GM06990 (cell line): ENCODE results near the gene GLOD4.

ENCODE experiments used
- DNase-seq: peaks from one replicate; pipeline ENCODE4 v3.0.0-alpha.2; 2011; ENCODE audit not compliant: insufficient read length; ENCODE audit errors: extremely low read depth
- H3K27me3 ChIP-seq: replicated peaks from 2 replicates; pipeline ENCODE4 v1.6.0; 2011; ENCODE audit warnings: low read length; ENCODE audit not compliant: control insufficient read depth, insufficient read depth
- H3K36me3 ChIP-seq: 2 replicates; pipeline ENCODE4 v1.5.1; 2011; ENCODE audit warnings: low read length; ENCODE audit not compliant: control insufficient read depth, insufficient read depth
- H3K4me3 ChIP-seq: replicated peaks from 2 replicates; pipeline ENCODE4 v1.5.1; 2011; ENCODE audit warnings: low read depth, mild to moderate bottlenecking, control low read depth, low read length
- CTCF ChIP-seq: IDR thresholded peaks from 2 replicates; pipeline ENCODE4 v1.5.1; 2011; ENCODE audit warnings: low read length, control low read depth, mild to moderate bottlenecking, inconsistent platforms; ENCODE audit not compliant: insufficient read depth, poor library complexity, severe bottlenecking

GLOD4 gene

GRCh38 chr17:799261-799660, 17.2 kb upstream of the GLOD4 start:
- H3K4me3 ChIP-seq, result no peak overlapping the region
- H3K27me3 ChIP-seq, result no peaks in the 10 kb centered on the region; the same call in 1 of the 2 replicates
- DNase-seq, result no peak
- no peak for TF ChIP-seq CTCF
- H3K36me3 ChIP-seq, result no peaks in the 10 kb centered on the region

DNA sequence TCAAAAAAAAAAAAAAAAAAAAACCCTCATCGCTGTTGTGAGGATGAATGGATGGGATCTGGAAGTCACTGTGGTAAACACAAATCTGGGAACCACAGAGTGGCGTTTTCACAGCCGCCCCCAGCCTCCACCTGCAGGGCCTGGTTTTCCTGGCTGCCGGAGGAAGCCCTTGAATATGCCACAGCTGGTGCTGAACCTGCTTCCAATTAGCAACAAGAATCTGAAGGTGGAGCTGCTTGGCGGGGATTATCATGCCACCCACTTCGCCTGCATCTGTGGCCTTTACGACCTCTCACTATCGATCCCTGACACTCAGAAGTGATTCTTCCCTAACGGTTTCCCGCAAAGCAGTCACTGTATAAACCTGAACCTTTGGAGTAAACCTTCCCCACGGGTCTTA, 16.2 kb upstream of the GLOD4 start:
- no peak for TF ChIP-seq CTCF
- no peak for DNase-seq
- no peak overlapping the region for H3K4me3 ChIP-seq
- H3K36me3 ChIP-seq, result no peaks in the 10 kb centered on the region
- no peaks in the 10 kb centered on the region; the same call in 1 of the 2 replicates for H3K27me3 ChIP-seq

- H3K4me3 ChIP-seq, result no peak overlapping the region
- DNase-seq, result no peak
- H3K27me3 ChIP-seq, result no peaks in the 10 kb centered on the region; the same call in 1 of the 2 replicates
- TF ChIP-seq CTCF, result no peak
- peaks cover 5% of the 10 kb centered on the region for H3K36me3 ChIP-seq
These were observed 15.3 kb upstream of the GLOD4 start for GRCh38 chr17:797236-797840.

DNA sequence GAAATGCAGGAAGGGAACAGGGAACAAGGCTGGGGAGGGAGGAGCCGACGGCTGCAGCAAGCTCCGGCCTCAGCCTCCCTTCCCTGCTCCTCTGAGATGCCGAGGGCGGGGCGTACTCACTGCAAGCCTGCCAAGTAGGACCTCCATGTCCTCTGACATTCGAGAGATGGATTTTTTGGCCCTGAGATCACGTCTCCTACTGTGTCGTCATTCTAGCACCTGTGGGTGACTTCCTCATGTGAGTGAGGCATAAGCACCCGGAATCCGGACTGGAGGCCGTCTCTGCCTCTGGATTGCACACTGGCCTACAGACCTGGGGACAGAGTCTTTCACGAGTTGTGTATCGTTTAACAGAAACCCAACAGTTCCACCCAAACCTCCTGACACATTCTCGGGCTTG, 14.5 kb upstream of the GLOD4 start:
- Histone ChIP-seq H3K4me3 (no peak overlapping the region), H3K27me3 (no peaks in the 10 kb centered on the region), H3K36me3 (peaks cover 8% of the 10 kb centered on the region)
- no peak for TF ChIP-seq CTCF
- DNase-seq, result no peak

- Histone ChIP-seq H3K4me3 (no peak overlapping the region), H3K36me3 (peaks cover 13% of the 10 kb centered on the region), H3K27me3 (no peaks in the 10 kb centered on the region)
- DNase-seq, result no peak
- TF ChIP-seq CTCF, result no peak
These were observed 13.6 kb upstream of the GLOD4 start for GRCh38 chr17:795721-796120.

DNA sequence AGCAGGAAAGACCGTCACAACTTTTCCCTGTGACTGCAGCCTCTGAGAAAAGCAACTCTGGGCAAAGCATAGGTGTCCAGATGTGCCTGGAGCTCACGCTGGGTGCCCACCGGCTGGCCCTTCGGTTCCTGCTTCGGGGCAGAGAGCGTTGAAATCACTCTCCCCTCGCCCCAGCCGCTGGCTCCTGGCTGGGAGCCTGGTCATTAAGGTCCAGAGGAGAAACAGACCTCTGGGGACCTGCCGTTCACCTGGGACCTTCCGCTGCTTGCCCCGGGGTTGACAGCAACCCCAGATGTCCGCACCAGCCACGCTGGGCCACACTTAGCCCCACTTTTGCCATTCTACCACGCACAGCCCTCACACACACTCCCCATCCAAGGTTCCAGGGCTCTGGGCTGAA, 13.2 kb upstream of the GLOD4 start:
- no peak for DNase-seq
- TF ChIP-seq CTCF, result no peak
- H3K36me3 ChIP-seq, result peaks cover 13% of the 10 kb centered on the region
- no peaks in the 10 kb centered on the region for H3K27me3 ChIP-seq
- H3K4me3 ChIP-seq, result no peak overlapping the region
